Suppressor macrophage treated with lipopolysaccharide for 4 hours (primary cell): ENCODE results near the gene OSBP2.

ENCODE experiments used
- DNase-seq: peaks from one replicate; pipeline ENCODE4 v3.0.0-alpha.2; 2020

Gene OSBP2

DNA sequence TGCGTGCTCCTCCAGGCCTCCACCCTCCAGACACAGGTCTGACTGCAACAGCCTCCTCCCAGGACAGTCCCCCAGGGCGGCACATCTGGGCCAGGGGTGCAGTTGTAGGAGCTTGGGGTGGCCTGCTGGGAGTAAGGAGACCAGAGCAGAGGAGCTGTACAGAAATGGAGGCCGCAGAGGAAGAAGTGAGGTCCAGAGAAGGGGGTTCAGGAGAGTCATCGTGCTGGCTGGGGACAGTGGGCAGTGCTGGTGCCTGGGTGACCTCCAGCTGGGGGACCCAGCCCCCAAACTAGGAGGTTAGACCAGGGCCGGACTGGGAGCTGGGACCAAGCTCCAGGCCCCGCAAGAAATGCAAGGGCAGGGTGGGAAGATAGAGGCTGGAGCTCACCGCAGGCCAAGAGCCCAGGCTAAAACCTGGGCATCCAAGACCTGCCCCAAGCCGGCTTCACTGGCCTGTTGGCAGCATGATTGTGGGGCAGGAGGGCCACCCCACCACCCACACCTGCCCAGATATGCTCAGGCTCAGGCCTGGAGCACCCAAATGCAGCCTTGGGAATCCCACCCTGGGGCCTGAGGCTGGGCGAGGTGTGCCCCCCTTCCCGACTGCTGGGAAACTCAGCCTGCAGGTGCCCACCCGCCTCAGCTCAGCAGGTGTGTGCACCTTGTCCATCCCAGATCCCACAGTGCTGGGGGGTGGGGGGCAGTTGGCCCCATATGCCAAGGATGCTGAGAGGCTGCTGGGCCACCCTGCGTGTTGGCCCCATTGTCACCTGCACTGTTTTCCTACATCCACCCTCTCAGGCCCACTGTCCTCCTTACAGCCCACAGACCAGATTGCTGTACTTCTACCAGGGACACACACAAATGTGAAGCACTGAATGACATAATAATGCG lies 177.0 kb downstream of the OSBP2 start:
- DNase-seq, result no peak

DNA sequence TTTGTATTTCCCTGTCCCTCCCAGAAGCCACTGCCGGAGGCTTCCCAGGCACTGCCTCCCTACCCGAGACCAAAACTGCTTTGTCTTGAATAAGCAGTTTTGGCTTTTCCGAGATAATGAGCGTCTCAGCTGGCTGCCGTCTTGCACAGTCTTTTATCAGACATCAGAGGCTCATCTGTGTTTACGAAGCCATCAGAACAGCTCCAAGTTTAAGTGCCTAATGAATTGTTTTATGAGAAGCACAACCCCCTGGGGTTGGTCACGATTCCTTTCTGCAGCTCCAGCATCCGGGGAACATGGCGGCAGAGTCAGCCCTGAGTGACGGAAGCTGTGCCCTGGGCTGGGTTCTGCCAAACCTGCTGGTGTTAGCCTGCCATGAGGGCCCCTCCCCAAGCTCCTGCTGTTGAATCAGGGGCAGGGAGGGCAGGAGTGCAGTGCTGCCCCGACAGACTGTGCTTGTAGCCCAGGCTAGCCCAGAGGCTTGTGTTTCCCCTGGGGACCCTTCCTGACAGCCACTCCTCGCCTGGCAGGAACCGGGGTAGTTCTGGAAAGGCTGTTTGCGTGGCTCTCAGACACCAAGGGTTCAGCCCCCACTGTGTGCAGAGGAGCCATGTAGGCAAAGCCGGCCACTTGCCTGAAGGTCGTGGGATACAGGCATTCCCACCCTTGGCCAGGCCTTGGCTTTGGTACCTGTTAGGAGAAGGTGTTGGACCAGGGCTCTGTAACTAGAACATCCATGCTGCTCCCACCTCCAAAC lies 177.8 kb downstream of the OSBP2 start:
- no peak for DNase-seq

DNA sequence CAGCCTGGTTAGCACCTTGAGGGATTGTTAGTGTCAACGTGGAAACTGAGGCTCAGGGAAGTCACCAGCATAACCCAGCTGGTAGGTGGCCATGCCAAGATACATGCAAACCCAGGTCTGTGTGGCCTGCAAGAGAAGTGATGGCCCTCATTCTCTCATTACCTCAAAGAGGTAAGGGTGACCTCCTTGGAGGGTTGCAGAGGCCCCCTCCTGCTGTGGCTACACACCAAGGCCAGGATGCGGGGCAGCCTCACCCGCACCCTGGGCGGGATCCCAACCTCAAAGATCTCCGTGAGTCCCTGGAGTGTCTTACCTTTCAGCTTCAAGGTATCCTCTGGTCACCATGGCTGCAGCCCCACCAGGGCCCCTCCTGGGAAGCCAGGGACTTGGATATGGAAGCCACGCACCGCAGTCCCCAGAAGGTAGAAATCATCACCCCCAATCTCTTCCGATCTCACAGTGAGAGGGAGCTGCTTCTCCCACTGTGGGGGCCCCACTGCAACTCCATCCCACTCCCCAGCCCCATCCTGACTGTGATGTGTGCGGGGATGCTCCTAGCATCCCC lies 178.5 kb downstream of the OSBP2 start:
- no peak for DNase-seq

DNA sequence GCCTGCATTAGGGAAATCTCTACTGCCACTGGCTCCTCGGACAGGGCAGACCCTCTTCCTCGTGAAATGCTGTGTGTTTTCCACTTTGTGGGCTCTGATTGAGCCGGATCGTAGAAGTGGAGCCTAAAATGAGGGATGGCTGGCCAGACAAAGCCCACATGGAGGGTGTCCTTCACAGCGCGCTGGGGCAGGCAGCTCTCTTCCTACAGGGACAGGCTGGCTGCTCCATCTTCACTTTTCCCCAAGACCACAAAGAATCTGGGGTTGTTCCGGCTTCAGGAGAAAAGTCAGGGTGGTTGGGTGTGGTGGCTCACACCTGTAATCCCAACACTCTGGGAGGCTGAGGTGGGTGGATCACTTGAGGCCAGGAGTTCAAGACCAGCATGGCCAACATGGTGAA lies 179.0 kb downstream of the OSBP2 start:
- DNase-seq, result no peak

DNA sequence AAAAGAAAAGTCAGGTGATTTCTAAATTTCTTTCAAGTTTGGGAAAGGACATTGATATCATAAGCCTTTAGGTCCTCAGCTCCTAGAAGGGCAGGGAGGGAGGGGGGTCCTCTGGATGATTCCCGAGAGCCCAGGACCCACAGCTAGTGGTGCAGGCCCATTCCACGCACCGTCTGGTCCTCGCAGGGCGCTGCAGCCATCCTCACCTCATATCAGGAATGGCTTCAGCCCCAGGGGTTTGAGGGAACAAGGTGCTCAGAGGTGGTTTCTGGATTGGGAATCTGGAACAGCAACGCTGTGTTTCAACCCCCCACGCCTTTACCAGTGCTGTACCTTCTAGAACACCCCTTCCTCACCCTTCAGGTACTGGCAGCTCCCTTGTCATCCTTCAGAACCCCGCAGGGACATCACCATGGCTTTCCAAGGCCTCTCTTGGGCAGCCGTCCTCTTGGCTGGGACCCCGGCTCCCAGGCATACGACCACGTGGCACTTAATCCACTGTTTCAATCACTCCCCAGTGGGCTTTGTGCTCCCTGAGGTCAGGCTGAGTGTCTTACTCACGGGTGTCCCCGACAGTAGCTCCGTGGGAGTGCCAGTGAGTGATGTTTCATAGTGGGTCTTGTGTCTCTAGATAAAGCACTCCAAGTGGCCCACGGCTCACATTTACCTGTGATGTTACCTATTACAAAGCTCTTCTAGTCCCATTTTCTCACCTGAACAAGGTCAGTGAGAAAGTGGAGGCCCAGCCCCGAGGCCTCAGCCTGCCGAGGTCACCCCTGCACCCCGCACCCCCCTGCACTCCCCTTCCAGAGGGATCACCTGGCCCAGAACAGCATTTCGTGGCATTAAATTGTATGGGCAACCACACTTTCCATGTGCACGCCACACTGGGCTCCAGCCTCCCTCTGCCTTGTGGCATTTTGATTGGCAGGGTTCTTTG lies 180.0 kb downstream of the OSBP2 start:
- DNase-seq, result no peak

DNA sequence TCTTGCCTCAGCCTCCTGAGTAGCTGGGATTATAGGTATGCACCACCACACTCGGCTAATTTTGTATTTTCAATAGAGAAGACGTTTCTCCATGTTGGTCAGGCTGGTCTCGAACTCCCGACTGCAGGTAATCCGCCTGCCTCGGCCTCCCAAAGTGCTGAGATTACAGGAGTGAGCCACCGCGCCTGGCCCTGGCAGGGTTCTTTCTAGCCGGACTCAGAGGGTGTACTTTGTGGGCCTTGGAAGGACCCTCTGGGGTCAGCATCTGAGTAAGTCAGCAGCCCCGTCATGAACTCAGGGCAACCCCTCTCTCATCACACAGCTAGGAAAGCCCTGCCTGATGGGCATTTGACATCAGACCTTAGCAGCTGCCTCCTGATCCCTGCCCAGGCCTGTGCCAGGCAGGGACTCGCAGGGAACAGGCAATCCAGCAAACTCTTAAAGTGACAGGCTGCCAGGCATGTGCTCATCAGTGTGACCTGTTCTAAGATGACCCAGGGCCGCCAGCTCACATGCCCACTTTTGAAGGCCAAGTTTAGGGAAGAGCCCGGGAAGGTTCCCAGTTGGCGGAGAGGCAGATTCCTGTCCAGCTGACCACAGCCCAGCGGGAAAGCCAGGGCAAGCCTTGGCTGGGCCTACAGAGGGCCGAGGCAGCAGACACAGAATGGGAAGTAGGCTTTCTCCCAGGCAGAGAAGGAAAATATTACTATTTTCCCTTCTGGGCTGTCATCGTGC lies 181.0 kb downstream of the OSBP2 start:
- no peak for DNase-seq

DNA sequence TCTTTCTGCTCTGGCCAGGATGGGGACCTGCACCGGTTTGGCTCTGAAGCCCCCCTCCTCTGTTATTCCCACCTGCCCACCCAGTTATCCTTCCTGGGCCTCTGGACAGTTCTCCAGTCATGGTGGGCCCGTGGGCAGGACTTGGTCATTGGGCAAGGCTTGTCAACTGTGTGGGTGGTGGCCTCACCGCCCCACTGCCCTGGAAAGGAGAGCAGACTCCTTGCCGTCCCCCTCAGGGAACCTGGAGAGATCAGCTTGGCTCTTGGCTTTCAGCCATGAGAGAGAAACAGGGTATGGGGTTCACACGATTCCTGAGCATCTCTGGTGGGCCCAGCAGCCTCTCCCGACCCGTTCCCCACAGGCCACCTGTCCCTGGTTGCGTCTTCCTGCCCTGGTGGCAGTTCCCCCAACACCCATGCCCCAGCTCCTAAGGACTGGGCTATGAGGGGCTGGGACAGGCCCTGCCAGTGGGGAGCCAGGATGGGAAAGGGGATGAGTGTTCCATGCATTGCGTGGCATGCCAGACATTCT lies 181.6 kb downstream of the OSBP2 start:
- DNase-seq, result no peak

DNA sequence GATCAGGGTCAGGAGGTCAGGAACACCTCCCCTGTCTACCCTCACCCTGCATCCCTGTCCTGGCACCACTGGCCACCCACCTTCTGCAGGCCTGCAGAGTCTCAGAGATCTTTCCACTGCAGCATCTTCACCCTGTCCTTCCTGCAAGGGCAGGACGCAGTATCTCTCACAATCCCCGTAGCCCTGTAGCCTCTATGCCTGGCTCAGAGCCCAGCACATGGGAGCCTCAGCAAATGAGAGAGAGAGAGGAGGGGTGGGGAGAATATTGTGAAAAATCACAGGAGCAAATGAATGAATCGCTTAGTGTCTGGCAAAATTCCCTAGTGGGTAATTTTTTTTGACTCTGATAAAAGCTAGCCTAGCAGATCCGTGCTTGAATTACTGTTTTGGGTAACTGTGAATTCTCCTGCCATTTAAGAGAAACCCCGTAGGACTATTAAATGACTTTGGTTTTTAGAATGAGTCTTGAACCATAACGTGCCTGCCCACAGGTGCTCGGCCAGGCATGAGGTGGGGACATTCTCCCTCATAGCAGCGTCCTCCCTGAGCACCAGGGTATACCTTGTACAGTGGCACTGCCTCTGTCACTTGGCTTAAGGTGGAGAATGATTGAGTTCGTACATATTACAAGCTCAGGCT lies 182.4 kb downstream of the OSBP2 start:
- DNase-seq, result no peak

DNA sequence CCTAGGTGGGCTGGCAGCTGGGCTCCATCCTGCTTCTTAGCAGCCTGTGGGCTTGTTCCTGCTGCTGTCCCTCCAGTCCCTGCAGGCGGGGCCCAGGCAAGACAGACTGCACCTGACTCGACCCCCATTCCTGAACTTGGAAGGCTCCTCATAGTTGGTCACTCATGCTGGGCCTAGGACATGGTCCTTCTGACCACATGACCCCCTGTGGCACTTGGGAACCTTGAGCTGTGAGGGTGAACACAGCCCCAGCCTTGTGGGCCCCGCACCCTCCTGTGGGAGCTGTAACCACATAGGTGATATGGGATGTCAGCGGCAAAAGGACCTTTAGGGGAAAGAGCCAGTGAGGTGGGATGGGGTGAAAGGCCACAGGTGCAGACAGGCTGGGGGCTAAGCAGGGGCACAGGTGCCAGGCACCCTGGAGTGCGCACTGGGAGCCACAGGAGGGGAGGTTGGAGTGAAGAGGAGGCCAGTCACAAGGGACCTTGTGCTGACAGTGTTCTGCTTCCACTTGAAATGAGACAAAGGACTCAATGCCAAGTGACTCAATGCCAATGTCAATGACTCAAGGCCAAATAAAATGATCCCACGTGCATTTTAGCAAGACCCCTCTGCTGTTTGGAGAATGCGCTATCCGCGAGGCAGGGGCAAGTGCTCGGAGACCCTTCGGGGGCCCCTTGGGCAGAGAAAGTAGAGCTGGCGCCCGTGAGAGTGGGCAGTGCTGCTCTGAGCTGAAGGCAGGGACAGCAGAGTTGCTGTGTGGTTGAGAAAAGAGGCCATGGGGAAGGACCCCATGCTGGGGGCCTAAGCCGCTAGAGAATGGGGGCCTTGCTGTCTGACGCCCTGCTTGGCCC lies 183.2 kb downstream of the OSBP2 start:
- DNase-seq, result no peak

DNA sequence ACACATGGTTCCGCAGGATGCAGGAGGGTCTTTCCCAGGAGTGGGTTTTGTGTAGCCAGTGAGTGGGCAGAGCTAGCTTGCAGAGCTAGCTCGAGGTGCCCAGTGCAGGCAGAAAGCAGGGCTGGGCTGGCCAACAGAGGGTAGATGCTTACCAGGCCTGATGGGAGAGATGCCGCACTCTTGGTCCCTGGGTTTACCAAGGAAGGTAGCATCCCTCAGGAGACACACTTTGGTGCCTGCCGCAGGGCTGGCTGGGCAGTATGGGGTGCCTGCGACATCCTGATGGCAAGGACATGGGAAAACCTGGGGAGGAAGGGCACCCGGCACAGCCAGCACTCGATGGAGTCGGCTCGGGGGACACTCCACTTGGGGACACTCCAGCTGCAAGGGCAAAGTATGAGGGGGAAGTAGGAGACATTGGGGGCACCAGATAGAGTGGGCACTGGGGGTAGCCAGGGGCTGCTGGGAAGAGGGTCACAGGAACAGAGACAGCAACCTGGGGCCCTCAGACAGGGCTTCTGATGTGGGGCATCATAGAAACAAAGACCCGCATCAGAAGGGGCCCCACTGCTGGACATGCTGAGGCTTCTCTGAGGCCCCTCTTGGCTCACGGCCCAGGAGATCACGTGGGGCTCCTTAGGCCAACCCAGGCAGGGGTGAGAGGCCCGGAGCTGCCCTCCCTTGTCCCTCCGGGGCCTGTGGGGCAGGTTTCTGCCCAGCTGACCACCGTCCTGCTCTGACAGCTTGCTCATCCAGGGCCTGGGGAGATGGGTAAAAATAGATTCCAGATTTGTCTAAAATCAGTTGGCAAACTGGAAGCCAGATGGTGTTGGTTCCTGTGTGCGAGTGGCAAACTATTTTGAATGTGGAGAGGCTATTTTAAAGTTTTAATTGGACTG lies 184.1 kb downstream of the OSBP2 start:
- DNase-seq, result no peak

DNA sequence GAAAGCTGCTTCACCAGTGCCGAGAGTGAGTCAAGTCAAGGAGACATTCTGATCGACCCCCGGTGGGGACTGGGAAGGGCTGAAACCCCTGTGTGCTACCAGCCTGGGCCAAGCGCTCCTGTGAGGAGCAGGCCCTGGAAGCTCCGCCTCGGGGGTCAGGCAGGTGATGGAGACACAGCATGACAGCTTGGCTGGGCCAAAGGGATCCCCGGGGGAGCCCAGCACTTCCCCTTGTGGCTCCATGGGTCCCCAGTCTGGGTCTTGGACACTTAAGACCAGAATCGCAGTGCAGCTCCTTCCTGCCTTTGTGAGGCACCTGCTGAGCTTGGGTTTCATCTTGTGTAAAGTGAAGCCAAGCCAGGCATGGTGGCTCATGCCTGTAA lies 184.7 kb downstream of the OSBP2 start:
- DNase-seq, result no peak

DNA sequence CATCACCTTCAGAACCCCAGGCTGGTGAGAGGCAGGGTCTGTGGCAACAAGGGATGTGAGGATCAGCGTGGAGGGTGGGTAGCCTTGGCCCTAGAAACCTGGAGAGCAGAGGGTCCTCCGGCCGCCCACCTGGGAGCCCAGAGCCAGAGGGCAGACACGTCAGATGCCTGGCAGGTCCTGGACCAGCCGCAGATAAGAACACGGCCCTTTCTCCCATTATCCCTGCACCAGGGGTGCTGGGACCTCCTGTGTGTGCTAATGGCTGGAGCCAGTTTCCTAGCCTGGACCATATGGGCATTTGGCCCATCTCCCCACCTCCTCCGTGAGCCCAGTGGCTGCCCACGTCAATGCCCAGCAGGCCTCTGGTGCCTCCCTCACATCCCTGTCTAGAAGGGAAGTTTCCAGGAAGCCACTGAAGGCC lies 185.5 kb downstream of the OSBP2 start:
- no peak for DNase-seq

DNA sequence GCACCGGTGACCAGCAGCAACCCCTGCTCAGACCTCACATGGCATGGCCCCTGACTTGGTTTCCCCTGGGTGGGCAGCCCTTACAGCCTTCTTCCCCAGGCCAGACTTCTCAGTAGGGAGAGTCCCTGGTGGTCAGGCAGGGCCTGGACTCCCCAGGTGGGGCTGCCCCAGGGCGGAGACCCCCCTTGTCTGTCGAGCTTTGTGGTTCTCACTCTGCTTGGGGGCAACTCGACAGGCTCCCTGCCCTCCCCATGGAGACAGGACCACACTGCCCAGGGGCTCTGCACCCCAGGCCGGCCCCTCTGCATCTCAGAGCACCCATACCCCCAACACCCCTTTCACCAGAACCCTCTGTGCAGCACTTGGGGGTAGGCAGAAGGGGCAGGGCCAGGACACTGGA lies 186.2 kb downstream of the OSBP2 start:
- no peak for DNase-seq

DNA sequence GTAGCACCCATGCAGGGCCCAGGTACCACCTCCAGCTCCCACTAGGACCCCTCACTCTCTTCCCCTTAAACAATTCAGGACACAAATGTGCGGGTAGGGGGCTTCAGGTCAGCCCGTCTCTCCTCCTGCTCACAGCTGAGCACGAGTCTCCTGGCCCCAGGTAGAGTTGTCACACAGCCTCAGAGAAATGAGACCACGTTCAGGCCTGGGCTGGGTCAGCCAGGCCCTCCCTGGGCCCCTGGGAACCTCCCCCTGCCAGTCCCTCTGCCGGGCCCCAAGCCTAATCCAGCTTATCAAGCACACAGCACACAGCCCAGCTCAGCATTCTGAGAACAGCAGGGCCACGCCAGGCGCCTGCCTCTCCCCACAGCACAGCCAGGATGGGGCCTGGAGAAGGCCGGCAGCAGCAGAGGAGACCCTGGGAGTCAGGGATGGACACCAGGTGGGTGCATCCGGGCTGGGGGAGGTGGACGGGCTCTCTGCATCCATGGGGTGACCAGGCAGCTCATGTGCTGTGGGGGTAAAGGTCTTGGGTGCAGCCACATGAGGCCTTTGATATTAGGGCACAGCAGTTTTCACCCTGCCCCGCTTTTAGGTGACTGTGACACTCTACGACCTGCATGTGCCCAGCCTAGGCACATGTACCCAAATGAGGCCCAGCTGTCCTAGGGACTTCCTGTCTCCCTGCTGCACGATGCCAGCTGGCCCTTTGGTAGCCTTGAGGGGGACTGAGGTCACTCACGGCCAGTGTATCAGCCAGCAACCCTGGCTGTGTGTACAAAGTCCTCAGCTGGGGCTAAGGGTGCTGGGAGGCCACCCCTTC lies 186.9 kb downstream of the OSBP2 start:
- no peak for DNase-seq

DNA sequence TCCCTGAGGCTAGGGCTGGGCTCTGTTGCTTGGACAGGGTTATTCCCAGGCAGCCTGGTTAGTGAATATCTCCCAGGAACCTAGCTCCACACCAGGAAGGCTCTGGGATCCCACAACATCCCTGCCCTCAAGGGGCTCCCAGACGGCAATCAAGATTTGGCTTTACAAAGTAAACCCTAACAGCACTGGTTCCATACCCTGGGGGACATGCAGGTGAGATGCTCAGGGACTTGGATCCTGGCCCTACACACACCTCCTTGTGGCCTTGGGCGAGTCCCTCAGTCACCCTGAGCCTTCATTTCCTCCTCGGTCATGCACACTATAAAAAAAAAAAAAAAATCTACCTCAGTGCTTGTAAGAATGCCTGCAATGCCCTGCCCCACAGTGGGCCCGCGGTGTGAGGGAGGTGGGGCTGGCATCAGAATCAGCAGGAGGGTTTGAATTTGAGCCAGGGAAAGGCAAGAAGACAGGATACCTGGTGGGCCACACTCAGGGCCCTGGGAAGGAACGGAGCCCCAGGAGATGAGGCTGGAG lies 187.6 kb downstream of the OSBP2 start:
- no peak for DNase-seq

DNA sequence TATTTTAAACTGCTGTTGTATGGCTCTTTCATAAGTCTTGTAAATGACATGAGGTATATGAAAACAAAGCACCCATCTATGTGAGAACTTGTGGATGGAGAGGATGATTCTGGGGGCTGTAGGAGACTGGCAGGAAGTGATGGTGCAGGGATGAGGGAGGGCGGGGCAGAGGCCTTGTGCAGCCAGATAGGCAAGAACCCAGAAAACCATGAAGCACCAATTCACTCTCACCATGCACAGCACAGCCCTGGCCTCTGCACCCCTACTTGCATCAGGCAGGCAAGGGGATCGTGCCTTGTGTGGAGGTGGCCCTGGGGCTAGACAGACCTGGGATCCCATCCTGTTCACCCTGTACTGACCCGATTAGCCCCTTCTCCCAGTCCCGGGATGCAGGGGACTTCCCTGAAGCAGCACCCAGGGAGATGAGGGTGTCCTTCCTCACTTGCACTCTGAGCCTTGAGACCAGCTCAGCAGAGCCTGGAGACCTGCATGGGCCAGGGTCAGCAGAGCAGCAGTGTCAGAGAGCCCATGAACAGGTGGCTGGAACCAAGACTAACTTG lies 188.4 kb downstream of the OSBP2 start:
- DNase-seq, result no peak

DNA sequence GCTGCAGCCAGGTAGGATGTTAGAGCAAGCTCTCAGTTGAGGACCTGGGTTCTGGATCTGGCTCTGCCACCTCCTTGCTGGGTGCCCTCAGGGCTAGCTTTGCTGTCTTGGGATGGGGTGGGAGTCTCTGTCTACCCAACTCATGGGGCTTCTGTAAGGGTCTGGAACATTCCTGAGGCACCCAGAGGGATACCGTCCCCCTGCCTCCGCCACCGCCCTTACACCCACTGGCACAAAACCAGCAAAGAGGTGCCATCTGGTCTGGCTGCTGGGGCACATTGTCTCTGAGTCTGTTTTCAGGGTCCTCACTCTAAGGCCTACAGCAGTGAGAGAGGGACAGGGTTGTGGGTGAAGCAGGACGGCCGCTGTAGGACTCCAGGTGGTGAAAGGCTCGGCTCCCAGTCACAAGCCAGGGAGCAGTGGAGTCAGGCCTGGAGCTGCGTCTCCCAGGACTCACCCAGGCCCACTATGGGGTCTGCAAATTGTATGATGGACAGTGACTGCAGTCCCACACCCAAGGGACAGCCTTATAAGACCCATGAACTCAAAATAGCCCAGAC lies 189.0 kb downstream of the OSBP2 start:
- DNase-seq, result no peak
